SK-N-SH (cell line): ENCODE data around the gene ANKDD1A. TPM values are rescaled to one million over a fixed set of nuclear protein-coding genes. Genes with fewer than 3 reads are reported as not detected.

Source experiments
- CTCF ChIA-PET: fragments of 300-600, 350-600 bp; formaldehyde crosslinking; extraction: SDS; loops from one replicate; lab custom pipeline; 2021; lab: Yijun Ruan, JAX
- POLR2A ChIA-PET: fragments of 350-600 bp; sonication (Branson Sonifier 250); formaldehyde crosslinking; extraction: SDS; loops from one replicate; lab custom pipeline; 2020; ENCODE audit warnings: antibody characterized with exemption, inconsistent platforms; lab: Yijun Ruan, JAX
- DNase-seq: peaks from one replicate; pipeline ENCODE4 v3.0.0; 2012
- H2AFZ ChIP-seq: fragments of 200-600 bp; sonication (generic); 2 replicates; pipeline ENCODE4 v1.8.1; 2016; ENCODE audit warnings: antibody characterized with exemption, mild to moderate bottlenecking, low read depth
- H3F3A ChIP-seq: fragments of 200-600 bp; sonication (generic); replicated peaks from 2 replicates; pipeline ENCODE3; 2016; ENCODE audit warnings: antibody characterized with exemption, mild to moderate bottlenecking; ENCODE audit not compliant: insufficient read depth
- H3K27ac ChIP-seq, 2 experiments: fragments of 200-500 bp in 1 of 2; fragments of 200-600 bp in 1 of 2; sonication (Bioruptor generic) in 1 of 2; sonication (generic), shearing (Covaris generic) in 1 of 2; 2 replicates each; pipeline versions ENCODE4 v1.5.1 to v1.6.1; 2014 to 2016; ENCODE audit warnings: low read depth in 2 of 2, inconsistent platforms in 1 of 2, low read length in 1 of 2, mild to moderate bottlenecking in 1 of 2, mixed read lengths in 1 of 2
- H3K27me3 ChIP-seq: fragments of 200-600 bp; sonication (generic), shearing (Covaris generic); 2 replicates; pipeline ENCODE4 v1.6.1; 2016; ENCODE audit warnings: mixed run types; ENCODE audit not compliant: insufficient read depth
- H3K36me3 ChIP-seq, 2 experiments: fragments of 200-500 bp in 1 of 2; fragments of 200-600 bp in 1 of 2; sonication (Bioruptor generic) in 1 of 2; sonication (generic) in 1 of 2; replicated peaks in 1 of 2; 2 replicates each; pipeline versions ENCODE3 to v1.5.1; 2014 to 2016; ENCODE audit warnings: low read length in 1 of 2, mild to moderate bottlenecking in 1 of 2; ENCODE audit not compliant: insufficient read depth in 2 of 2, control insufficient read depth in 1 of 2
- H3K4me1 ChIP-seq, 2 experiments: fragments of 200-500 bp in 1 of 2; fragments of 200-600 bp in 1 of 2; sonication (Bioruptor generic) in 1 of 2; sonication (generic), shearing (Covaris generic) in 1 of 2; 2 replicates each; pipeline versions ENCODE4 v1.5.1 to v1.6.1; 2014 to 2016; ENCODE audit warnings: low read depth in 1 of 2, low read length in 1 of 2, mixed run types in 1 of 2; ENCODE audit not compliant: insufficient read depth in 2 of 2, control insufficient read depth in 1 of 2
- H3K4me2 ChIP-seq: fragments of 200-600 bp; sonication (generic), shearing (Covaris generic); 2 replicates; pipeline ENCODE4 v1.6.1; 2017; ENCODE audit warnings: mixed run types
- H3K4me3 ChIP-seq, 2 experiments: fragments of 200-500 bp in 1 of 2; fragments of 200-600 bp in 1 of 2; sonication (Bioruptor generic) in 1 of 2; sonication (generic), shearing (Covaris generic) in 1 of 2; 2 replicates each; pipeline versions ENCODE4 v1.5.1 to v1.8.1; 2014 to 2016; ENCODE audit warnings: low read depth in 2 of 2, inconsistent platforms in 1 of 2, low read length in 1 of 2, mild to moderate bottlenecking in 1 of 2, mixed read lengths in 1 of 2, moderate library complexity in 1 of 2
- H3K79me2 ChIP-seq: fragments of 200-600 bp; sonication (generic); 2 replicates; pipeline ENCODE4 v1.8.1; 2017; ENCODE audit warnings: mild to moderate bottlenecking; ENCODE audit not compliant: insufficient read depth
- H3K9ac ChIP-seq: fragments of 200-600 bp; sonication (generic); 2 replicates; pipeline ENCODE4 v1.6.1; 2017; ENCODE audit warnings: mixed run types
- H3K9me2 ChIP-seq: fragments of 200-600 bp; sonication (generic); 2 replicates; pipeline ENCODE4 v1.6.1; 2017; ENCODE audit warnings: mixed run types
- H3K9me3 ChIP-seq: fragments of 200-600 bp; sonication (generic); 2 replicates; pipeline ENCODE4 v1.6.1; 2017; ENCODE audit warnings: mixed run types, mild to moderate bottlenecking, moderate library complexity
- H4K20me1 ChIP-seq: fragments of 200-600 bp; sonication (generic); 2 replicates; pipeline ENCODE4 v1.6.1; 2017; ENCODE audit warnings: mild to moderate bottlenecking, mixed run types; ENCODE audit not compliant: insufficient read depth
- CTCF ChIP-seq: fragments of 200-600 bp; sonication (generic); IDR thresholded peaks from 2 replicates; pipeline ENCODE4 v1.6.1; 2017; ENCODE audit warnings: antibody characterized with exemption, mild to moderate bottlenecking, moderate library complexity
- EP300 ChIP-seq, 2 experiments: IDR thresholded peaks; 2 replicates each; pipeline versions ENCODE4 v1.4.0 to v1.6.1; 2012; ENCODE audit warnings: borderline replicate concordance in 1 of 2, low read depth in 1 of 2, low read length in 1 of 2
- JUND ChIP-seq: IDR thresholded peaks from 2 replicates; pipeline ENCODE4 v1.4.0; 2012
- MAX ChIP-seq: IDR thresholded peaks from 2 replicates; pipeline ENCODE4 v1.4.0; 2012; ENCODE audit warnings: low read depth
- MEF2A ChIP-seq: IDR thresholded peaks from 2 replicates; pipeline ENCODE4 v1.4.0; 2012; ENCODE audit warnings: low read depth, borderline replicate concordance
- NFIC ChIP-seq: IDR thresholded peaks from 2 replicates; pipeline ENCODE4 v1.4.0; 2012; ENCODE audit warnings: borderline replicate concordance
- NRF1 ChIP-seq: IDR thresholded peaks from 2 replicates; pipeline ENCODE4 v1.6.1; 2012; ENCODE audit warnings: low read depth, mild to moderate bottlenecking, low read length
- POLR2AphosphoS5 ChIP-seq: IDR thresholded peaks from 2 replicates; pipeline ENCODE4 v1.6.1; 2012; ENCODE audit warnings: low read depth, low read length
- REST ChIP-seq: IDR thresholded peaks from 2 replicates; pipeline ENCODE4 v1.6.1; 2012; ENCODE audit warnings: mild to moderate bottlenecking, low read depth, low read length, moderate library complexity
- RFX5 ChIP-seq: IDR thresholded peaks from 2 replicates; pipeline ENCODE4 v1.6.1; 2012; ENCODE audit warnings: mild to moderate bottlenecking, improper control_type of control experiment, low read length
- RXRA ChIP-seq: IDR thresholded peaks from 2 replicates; pipeline ENCODE4 v1.4.0; 2012; ENCODE audit warnings: low read depth, mild to moderate bottlenecking, borderline replicate concordance
- SIN3A ChIP-seq: IDR thresholded peaks from 2 replicates; pipeline ENCODE4 v1.6.1; 2012; ENCODE audit warnings: low read depth, mild to moderate bottlenecking, low read length, moderate library complexity, borderline replicate concordance
- TAF1 ChIP-seq: IDR thresholded peaks from 2 replicates; pipeline ENCODE4 v1.6.1; 2012; ENCODE audit warnings: low read depth, mild to moderate bottlenecking, low read length, moderate library complexity, borderline replicate concordance
- TEAD4 ChIP-seq: IDR thresholded peaks from 2 replicates; pipeline ENCODE4 v1.4.0; 2012; ENCODE audit warnings: mild to moderate bottlenecking, borderline replicate concordance; ENCODE audit not compliant: insufficient read depth
- USF1 ChIP-seq: IDR thresholded peaks from 2 replicates; pipeline ENCODE4 v1.4.0; 2012; ENCODE audit warnings: low read depth, borderline replicate concordance
- YY1 ChIP-seq: IDR thresholded peaks from 2 replicates; pipeline ENCODE4 v1.4.0; 2012; ENCODE audit warnings: low read depth, mild to moderate bottlenecking
- ZBTB33 ChIP-seq: IDR thresholded peaks from 2 replicates; pipeline ENCODE4 v1.4.0; 2012; ENCODE audit warnings: low read depth, borderline replicate concordance
- polyA plus RNA-seq, 3 experiments: library from polyadenylated mRNA; depleted of rRNA; stranded (reverse); fragments of >200 nt; gene quantifications; 2 replicates each; pipeline ENCODE4 v1.2.3, GENCODE V29; 2012

The ANKDD1A gene
- polyA plus RNA-seq, 1 of the 3 experiments (the other 2 are of a cell fraction) = 8.6 TPM

- Histone ChIP-seq H4K20me1 (no peaks in the 10 kb centered on the region), H3K36me3 (no peaks in the 10 kb centered on the region), H3K4me1 (peaks cover 0 to 23% of the 10 kb centered on the region in 2 experiments; a peak in 2 of 4 replicates), H3K9ac (no peak overlapping the region), H3F3A (no peaks in the 10 kb centered on the region), H3K27ac (no peak overlapping the region), H3K27me3 (no peaks in the 10 kb centered on the region), H2AFZ (no peak overlapping the region), H3K9me2 (no peaks in the 10 kb centered on the region), H3K4me3 (no peak overlapping the region), H3K9me3 (no peaks in the 10 kb centered on the region), H3K4me2 (no peak overlapping the region), H3K79me2 (no peaks in the 10 kb centered on the region)
- ChIA-PET CTCF (no interaction called here), POLR2A (no interaction called here)
- TF ChIP-seq TEAD4 = no peak
- no peak for TF ChIP-seq NRF1
- TF ChIP-seq REST = no peak
- TF ChIP-seq RXRA = no peak
- no peak for TF ChIP-seq MAX
- TF ChIP-seq NFIC = no peak
- no peak for TF ChIP-seq EP300 (IDR thresholded peaks at IDR 0.05; ENCODE audit: borderline replicate concordance in 1 of 2, low read depth in 1 of 2, low read length in 1 of 2)
- TF ChIP-seq CTCF = no peak
- no peak for TF ChIP-seq SIN3A
- no peak for TF ChIP-seq MEF2A
- TF ChIP-seq POLR2AphosphoS5 = no peak
- no peak for TF ChIP-seq YY1
- TF ChIP-seq TAF1 = no peak
- TF ChIP-seq USF1 = no peak
- no peak for TF ChIP-seq ZBTB33
- TF ChIP-seq JUND = no peak
- TF ChIP-seq RFX5 = no peak
- no peak for DNase-seq
These were observed 20.1 kb upstream of the ANKDD1A start for GRCh38 chr15:64891561-64891960.
